ENCODE measurements around the gene BRME1. TPM values are rescaled to one million over a fixed set of nuclear protein-coding genes. Genes with fewer than 3 reads are reported as not detected.
"Not testable (repeated sequence)": the region's sequence is repeated elsewhere in the genome, so short reads cannot be mapped to it uniquely, and the experiment has no call there.

Gene BRME1
- total RNA-seq, 1 donor from 2014 or later: 0.35 TPM

GRCh38 chr19:13929956-13930355 is 24.0 kb upstream of the BRME1 start:
- intact Hi-C loops (cut with DNase I): no loop called here
- DNase-seq (ENCODE audit: low spot score): no peak

DNA sequence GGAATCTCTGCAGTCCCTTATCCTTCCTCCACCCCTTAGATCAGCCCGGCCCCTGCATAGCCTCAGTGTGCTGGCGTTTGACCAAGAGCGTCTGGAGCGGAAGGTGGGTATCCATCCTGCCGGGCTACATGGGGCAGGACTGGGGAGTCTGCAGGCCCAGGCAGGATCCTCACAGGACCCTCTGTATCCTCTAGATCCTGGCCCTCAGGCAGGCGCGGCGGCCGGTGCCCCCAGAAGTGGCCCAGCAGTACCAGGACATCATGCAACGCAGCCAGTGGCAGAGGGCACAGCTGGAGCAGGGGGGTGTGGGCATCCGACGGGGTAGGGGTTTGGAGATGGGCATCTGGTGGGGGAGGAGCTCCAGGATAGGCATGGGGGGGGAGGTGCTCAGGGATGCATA is 23.4 kb upstream of the BRME1 start:
- intact Hi-C loops (cut with DNase I): no loop called here
- DNase-seq (ENCODE audit: low spot score): no peak

GRCh38 chr19:13926715-13927114 is 20.8 kb upstream of the BRME1 start:
- intact Hi-C loops (cut with DNase I): no loop called here
- no peak for DNase-seq (ENCODE audit: low spot score)

DNA sequence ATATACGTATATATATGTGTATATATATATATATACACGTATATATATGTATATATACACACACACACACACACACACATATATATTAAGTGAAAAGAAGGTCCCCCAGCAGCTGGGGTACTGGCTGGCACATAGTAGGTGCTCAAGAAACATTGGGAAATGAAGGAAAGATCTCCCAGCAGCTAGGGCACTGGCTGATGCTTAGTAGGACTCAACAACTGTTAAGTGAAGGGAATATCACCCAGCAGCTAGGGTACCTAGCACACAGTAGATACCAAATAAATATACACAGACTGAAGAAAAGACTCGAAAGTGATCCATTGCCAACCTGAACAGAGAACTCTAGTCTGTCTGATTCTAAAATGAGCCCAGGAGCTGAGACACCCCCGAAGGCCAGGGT is 20.1 kb upstream of the BRME1 start:
- intact Hi-C loops (cut with DNase I): no loop called here
- DNase-seq (ENCODE audit: low spot score): no peak

DNA sequence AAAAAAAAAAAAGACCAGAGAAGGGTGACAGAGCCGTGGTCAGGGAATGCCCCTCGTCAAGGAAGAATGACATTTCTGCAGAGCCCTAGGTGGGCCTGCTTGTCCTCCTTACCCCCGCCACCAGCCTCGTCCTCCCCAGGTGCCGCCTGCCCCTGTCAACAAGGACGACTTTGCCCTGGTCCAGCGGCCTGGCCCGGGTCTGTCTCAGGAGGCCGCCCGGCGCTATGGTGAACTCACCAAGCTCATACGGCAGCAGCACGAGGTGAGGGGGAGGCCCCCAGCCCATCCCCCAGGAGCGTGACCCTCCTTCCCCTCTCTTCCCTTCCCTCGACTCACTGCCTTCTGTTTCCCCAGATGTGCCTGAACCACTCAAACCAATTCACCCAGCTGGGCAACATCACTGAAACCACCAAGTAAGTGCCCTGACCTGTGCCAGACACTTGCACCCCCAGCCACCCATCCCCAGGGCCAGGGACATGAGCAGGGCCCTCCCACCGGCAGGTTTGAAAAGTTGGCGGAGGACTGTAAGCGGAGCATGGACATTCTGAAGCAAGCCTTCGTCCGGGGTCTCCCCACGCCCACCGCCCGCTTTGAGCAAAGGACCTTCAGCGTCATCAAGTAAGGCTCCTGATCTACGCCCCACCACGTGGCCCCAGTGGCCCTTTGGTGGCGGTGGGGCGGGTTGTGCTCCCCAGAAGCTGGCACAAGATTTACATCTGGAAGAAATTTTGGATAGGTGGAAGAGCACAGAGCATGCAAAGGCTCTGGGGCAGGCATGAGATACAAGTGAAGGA is 17.5 kb upstream of the BRME1 start:
- DNase-seq (ENCODE audit: low spot score): no peak
- intact Hi-C loops (cut with DNase I): no loop called here

GRCh38 chr19:13922118-13922517 is 16.2 kb upstream of the BRME1 start:
- DNase-seq (ENCODE audit: low spot score); intact Hi-C loops (cut with DNase I): not testable (repeated sequence)

DNA sequence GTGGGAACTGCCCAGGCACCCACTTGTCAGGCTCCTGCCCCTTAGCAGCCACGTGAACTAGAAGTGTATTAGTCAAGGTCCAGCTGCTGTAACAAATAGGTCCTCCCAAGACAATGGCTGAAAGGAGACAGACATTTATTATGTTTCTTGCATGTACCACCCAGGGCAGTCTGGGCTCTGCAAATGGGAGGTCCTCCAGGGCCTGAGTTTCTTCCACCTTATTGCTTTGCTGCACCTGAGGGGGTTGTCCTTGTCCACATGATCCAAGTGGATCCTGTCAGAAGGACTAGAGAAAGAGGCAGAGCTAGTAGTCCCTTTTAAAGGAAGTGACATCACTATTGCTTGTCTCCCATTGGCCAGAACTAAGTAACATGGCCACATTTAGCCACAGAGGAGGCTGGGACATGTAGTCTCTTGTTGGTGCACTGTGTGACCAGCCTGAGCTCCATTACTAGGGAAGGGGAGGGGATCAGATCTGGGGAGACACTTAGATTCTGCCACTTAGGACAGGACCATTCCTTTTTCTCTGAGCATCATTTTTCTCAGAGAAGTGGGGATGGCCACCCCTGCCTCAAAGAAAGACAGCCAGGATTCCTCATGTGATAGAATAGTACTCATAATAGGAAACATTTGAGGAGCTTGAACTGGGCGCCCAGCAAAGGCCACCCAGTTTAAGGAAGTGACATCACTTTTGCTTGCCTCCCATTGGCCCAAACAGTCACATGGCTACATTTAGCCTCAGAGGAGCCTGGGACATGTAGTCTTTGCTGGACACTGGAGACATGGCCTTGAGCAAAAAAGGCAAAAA is 15.2 kb upstream of the BRME1 start:
- intact Hi-C loops (cut with DNase I): no loop called here

GRCh38 chr19:13920524-13920923 is 14.6 kb upstream of the BRME1 start:
- intact Hi-C loops (cut with DNase I): no loop called here
- no peak for DNase-seq (ENCODE audit: low spot score)

More for the DNA sequence above, 15.2 kb upstream of the BRME1 start:
- DNase-seq (ENCODE audit: low spot score): no peak

DNA sequence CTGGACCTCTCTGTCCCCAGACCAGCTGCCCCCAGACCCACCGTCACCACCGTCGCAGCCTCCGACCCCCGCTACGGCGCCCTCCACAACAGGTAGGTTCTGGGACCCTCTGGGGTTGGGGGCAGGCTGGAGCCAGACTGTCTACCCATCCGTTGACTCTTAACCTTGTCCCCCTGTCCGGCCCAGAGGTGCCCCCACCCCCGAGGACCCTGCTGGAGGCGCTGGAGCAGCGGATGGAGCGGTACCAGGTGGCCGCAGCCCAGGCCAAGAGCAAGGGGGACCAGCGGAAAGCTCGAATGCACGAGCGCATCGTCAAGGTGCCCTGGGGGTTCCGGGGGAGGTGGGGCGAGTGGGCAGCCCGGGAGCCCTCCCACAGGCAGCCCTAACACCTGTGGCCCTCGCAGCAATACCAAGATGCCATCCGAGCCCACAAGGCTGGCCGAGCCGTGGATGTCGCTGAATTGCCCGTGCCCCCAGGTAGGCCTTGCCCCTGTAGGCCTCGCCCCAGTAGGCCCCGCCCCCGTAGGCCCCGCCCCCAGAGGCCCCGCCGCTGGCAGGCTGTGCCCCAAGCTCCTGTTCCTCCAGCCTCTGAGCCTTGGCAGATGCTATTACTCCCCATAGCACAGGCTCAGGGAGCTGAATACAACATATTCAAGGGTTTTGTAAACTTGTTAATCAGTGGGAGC is 13.0 kb upstream of the BRME1 start:
- no peak for DNase-seq (ENCODE audit: low spot score)
- intact Hi-C loops (cut with DNase I): no loop called here

GRCh38 chr19:13917888-13918406 is 12.0 kb upstream of the BRME1 start:
- no peak for DNase-seq (ENCODE audit: low spot score)
- intact Hi-C loops (cut with DNase I): no loop called here

- intact Hi-C loops (cut with DNase I): no loop called here
- DNase-seq (ENCODE audit: low spot score): no peak
Measured at GRCh38 chr19:13914777-13915176, 8.9 kb upstream of the BRME1 start.

- intact Hi-C loops (cut with DNase I): no loop called here
- no peak for DNase-seq (ENCODE audit: low spot score)
Measured at GRCh38 chr19:13913352-13913751, 7.4 kb upstream of the BRME1 start.

DNA sequence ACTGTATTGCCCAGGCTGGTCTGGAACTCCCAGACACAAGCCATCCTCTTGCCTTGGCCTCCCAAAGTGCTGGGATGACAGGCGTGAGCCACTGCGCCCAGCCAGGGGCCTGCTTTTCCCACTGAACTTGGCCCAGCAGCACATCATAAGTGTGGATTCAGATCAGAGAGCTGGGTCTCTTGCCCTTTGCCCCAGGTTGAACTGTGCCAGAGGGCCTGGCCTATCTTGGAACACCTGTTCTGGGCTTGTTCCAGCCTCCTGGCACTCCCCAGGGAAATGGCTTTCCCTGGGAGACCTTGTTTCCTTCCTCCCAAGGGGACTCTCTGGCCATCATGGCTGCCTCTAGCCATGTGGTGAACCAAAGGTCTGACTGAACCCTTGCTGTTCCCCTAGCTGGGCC is 3.5 kb upstream of the BRME1 start:
- DNase-seq (ENCODE audit: low spot score): no peak
- intact Hi-C loops (cut with DNase I): loop anchor here (5.0 kb wide), 1 partner anchor 43 kb away; the partner anchor contains the start of gene DCAF15

DNA sequence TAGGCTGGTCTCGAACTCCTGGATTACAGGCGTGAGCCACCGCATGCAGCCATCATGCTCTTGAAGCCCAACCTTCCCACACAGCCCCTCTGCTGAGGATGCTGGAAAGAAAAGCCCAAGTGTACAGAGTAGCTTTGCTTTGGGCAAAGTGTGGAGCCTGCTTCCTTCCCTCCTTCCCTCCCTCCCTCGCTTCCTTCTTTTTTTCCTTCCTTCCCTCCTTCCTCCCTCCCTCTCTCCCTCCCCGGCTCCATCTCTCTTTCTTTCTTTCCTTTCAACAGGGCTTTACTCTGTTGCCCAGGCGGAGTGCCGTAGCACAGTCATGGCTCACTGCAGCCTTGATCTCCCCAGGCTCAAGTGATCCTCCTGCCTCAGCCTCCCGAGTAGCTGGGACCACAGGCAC is 2.8 kb upstream of the BRME1 start:
- intact Hi-C loops (cut with DNase I): loop anchor here (5.0 kb wide), 1 partner anchor 44 kb away; the partner anchor contains the start of gene DCAF15
- no peak for DNase-seq (ENCODE audit: low spot score)

GRCh38 chr19:13906910-13907309 is 993 bp upstream of the BRME1 start:
- intact Hi-C loops (cut with DNase I): loop anchor here (5.0 kb wide), 1 partner anchor 45 kb away; the partner anchor contains the start of gene DCAF15
- DNase-seq (ENCODE audit: low spot score): no peak

- no peak for DNase-seq (ENCODE audit: low spot score)
- intact Hi-C loops (cut with DNase I): loop anchor here (5.0 kb wide), 1 partner anchor 46 kb away; the partner anchor contains the start of gene DCAF15
Measured at GRCh38 chr19:13906521-13906904, 596 bp upstream of the BRME1 start.

DNA sequence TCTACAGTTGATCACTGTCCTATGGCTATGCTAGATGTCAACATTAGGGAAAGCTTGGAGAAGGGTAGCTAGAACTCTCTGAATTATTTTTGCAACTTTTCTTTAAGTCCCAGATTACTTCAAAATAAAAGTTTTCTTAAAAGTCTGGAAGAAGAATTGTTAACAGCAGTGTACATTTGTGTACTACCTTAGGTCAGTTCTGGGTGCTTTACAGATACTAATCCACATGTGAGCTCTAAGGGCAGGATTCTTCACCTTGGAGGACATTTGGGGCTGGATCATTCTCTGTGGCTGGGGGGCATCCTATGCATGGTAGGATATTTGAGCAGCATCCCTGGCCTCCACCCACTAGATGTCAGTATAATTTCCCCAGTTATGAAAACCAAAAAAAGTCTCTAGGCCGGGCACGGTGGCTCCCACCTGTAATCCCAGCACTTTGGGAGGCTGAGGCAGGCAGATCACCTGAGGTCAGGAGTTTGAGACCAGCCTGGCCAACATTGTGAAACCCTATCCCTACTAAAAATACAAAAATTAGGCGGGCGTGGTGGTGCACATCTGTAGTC is 2.8 kb downstream of the BRME1 start:
- intact Hi-C loops (cut with DNase I): no loop called here

GRCh38 chr19:13899912-13900584 is 5.9 kb downstream of the BRME1 start:
- DNase-seq (ENCODE audit: low spot score): no peak
- intact Hi-C loops (cut with DNase I): no loop called here

More for the DNA sequence above, 2.8 kb downstream of the BRME1 start:
- DNase-seq (ENCODE audit: low spot score): no peak

GRCh38 chr19:13899393-13899792 is 6.5 kb downstream of the BRME1 start:
- intact Hi-C loops (cut with DNase I): no loop called here
- DNase-seq (ENCODE audit: low spot score): no peak
